GM19025 (cell line): ENCODE measurements around the gene EVI2B.
"Not testable (repeated sequence)": the region's sequence is repeated elsewhere in the genome, so short reads cannot be mapped to it uniquely, and the experiment has no call there.

Experiments used
- ATAC-seq: cut with Tn5 transposase; IDR thresholded peaks from one replicate; pipeline ENCODE4 v1.9.1; 2021; ENCODE audit warnings: mild to moderate bottlenecking, low read depth, moderate library complexity; ENCODE audit not compliant: unreplicated experiment

The EVI2B gene

GRCh38 chr17:31313982-31314781 lies at the start of gene EVI2B:
Gene EVI2B, minus strand, starts transcription at chr17:31314054. Its CDS starts 8,445 bp downstream, at chr17:31305609.
- no peak for ATAC-seq

- no peak for ATAC-seq
These were observed 44.1 kb upstream of the EVI2B start for GRCh38 chr17:31357839-31358394.

- no peak for ATAC-seq
These were observed 43.2 kb upstream of the EVI2B start for GRCh38 chr17:31357091-31357490.

- ATAC-seq: no peak
These were observed 42.1 kb upstream of the EVI2B start for GRCh38 chr17:31355935-31356334.

- ATAC-seq: no peak
These were observed 35.6 kb upstream of the EVI2B start for GRCh38 chr17:31349454-31349853.

- ATAC-seq: not testable (repeated sequence)
These were observed 31.4 kb upstream of the EVI2B start for GRCh38 chr17:31345191-31345747.

- no peak for ATAC-seq
These were observed 26.2 kb upstream of the EVI2B start for GRCh38 chr17:31339906-31340661.

- no peak for ATAC-seq
These were observed 15.4 kb upstream of the EVI2B start for GRCh38 chr17:31329221-31329620.

- ATAC-seq: no peak
These were observed 14.3 kb upstream of the EVI2B start for GRCh38 chr17:31328160-31328535.

GRCh38 chr17:31327534-31328159 lies 13.8 kb upstream of the EVI2B start:
- no peak for ATAC-seq

GRCh38 chr17:31323551-31323950 lies 9.7 kb upstream of the EVI2B start:
- no peak for ATAC-seq

- no peak for ATAC-seq
These were observed 8.1 kb upstream of the EVI2B start for GRCh38 chr17:31321966-31322365.

- no peak for ATAC-seq
These were observed 7.6 kb upstream of the EVI2B start, which contains the start of gene EVI2A for GRCh38 chr17:31321481-31321880. Gene EVI2A, minus strand, starts transcription at chr17:31321622. Its CDS starts 2,609 bp downstream, at chr17:31319013.

- ATAC-seq: no peak
These were observed 6.9 kb upstream of the EVI2B start for GRCh38 chr17:31320791-31321190.

- no peak for ATAC-seq
These were observed 6.4 kb upstream of the EVI2B start for GRCh38 chr17:31320241-31320640.

GRCh38 chr17:31318851-31319661 lies 5.2 kb upstream of the EVI2B start:
- ATAC-seq: no peak

- ATAC-seq: no peak
These were observed 4.5 kb upstream of the EVI2B start for GRCh38 chr17:31318298-31318801.

GRCh38 chr17:31314782-31315100 lies 887 bp upstream of the EVI2B start:
- no peak for ATAC-seq

- ATAC-seq: not testable (repeated sequence)
These were observed 1.6 kb downstream of the EVI2B start for GRCh38 chr17:31312223-31312622.

GRCh38 chr17:31311526-31311925 lies 2.3 kb downstream of the EVI2B start:
- no peak for ATAC-seq
